SK-N-SH treated with all-trans-retinoic acid at 6 μM for 48 hours (cell line): Measurements from ENCODE around the gene MTF2.

Experiments used
- ATAC-seq: fragments of 200-7000 bp; cut with Tn5 transposase; 3 replicates; pipeline ENCODE4 v1.9.1; 2020; ENCODE audit warnings: mild to moderate bottlenecking, moderate library complexity
- ARNTL ChIP-seq: fragments of 450-650 bp; formaldehyde crosslinking; IDR thresholded peaks from 2 replicates; pipeline ENCODE4 v1.5.0; 2020; ENCODE audit warnings: low read depth, mild to moderate bottlenecking, moderate library complexity, borderline replicate concordance
- BACH2 ChIP-seq: fragments of 250-450 bp; sonication (Bioruptor Pico); IDR thresholded peaks from 2 replicates; pipeline ENCODE4 v1.9.0; 2021; ENCODE audit warnings: mild to moderate bottlenecking, borderline replicate concordance
- CSDC2 ChIP-seq: fragments of 250-450 bp; sonication (Bioruptor Pico); IDR thresholded peaks from 2 replicates; pipeline ENCODE4 v1.5.0; 2020; ENCODE audit warnings: mild to moderate bottlenecking, moderate library complexity
- ESRRG ChIP-seq: fragments of 250-450 bp; sonication (Bioruptor Pico); IDR thresholded peaks from 2 replicates; pipeline ENCODE4 v1.6.1; 2021; ENCODE audit warnings: mild to moderate bottlenecking
- GLIS3 ChIP-seq: fragments of 250-450 bp; sonication (Bioruptor Pico); IDR thresholded peaks from 2 replicates; pipeline ENCODE4 v1.5.0; 2020; ENCODE audit warnings: mild to moderate bottlenecking, moderate library complexity
- OSR1 ChIP-seq: fragments of 250-450 bp; sonication (Bioruptor Pico); IDR thresholded peaks from 2 replicates; pipeline ENCODE4 v1.8.0; 2022; ENCODE audit warnings: moderate library complexity, mild to moderate bottlenecking, inconsistent platforms
- PPARA ChIP-seq: fragments of 250-450 bp; sonication (Bioruptor Pico); IDR thresholded peaks from 2 replicates; pipeline ENCODE4 v1.5.0; 2020; ENCODE audit warnings: mild to moderate bottlenecking, borderline replicate concordance
- RARB ChIP-seq: fragments of 250-450 bp; sonication (Bioruptor Pico); IDR thresholded peaks from 2 replicates; pipeline ENCODE4 v1.8.0; 2021; ENCODE audit warnings: mild to moderate bottlenecking, moderate library complexity
- SNAI2 ChIP-seq: fragments of 250-450 bp; sonication (Bioruptor Pico); IDR thresholded peaks from 2 replicates; pipeline ENCODE4 v1.5.0; 2020; ENCODE audit warnings: mild to moderate bottlenecking, moderate library complexity
- TCF4 ChIP-seq: fragments of 250-450 bp; sonication (Bioruptor Pico); IDR thresholded peaks from 2 replicates; pipeline ENCODE4 v1.8.0; 2021; ENCODE audit warnings: mild to moderate bottlenecking, moderate library complexity, borderline replicate concordance
- TOX ChIP-seq: fragments of 250-450 bp; sonication (Bioruptor Pico); IDR thresholded peaks from 2 replicates; pipeline ENCODE4 v1.8.0; 2021; ENCODE audit warnings: mild to moderate bottlenecking, moderate library complexity, borderline replicate concordance
- ZC3H10 ChIP-seq: fragments of 250-450 bp; sonication (Bioruptor Pico); IDR thresholded peaks from 2 replicates; pipeline ENCODE4 v1.5.1; 2021; ENCODE audit warnings: mild to moderate bottlenecking, moderate library complexity
- ZFP30 ChIP-seq: fragments of 450-650 bp; formaldehyde crosslinking; IDR thresholded peaks from 2 replicates; pipeline ENCODE4 v1.5.0; 2022; ENCODE audit warnings: mild to moderate bottlenecking, moderate library complexity
- ZNF565 ChIP-seq: fragments of 450-650 bp; formaldehyde crosslinking; conservative IDR thresholded peaks from 2 replicates; pipeline ENCODE4 v1.5.0; 2020; ENCODE audit warnings: low read depth, mild to moderate bottlenecking, moderate library complexity
- ZNF70 ChIP-seq: fragments of 450-650 bp; formaldehyde crosslinking; IDR thresholded peaks from 2 replicates; pipeline ENCODE4 v1.5.0; 2020; ENCODE audit warnings: mild to moderate bottlenecking, moderate library complexity
- ZNF8 ChIP-seq: fragments of 450-650 bp; formaldehyde crosslinking; IDR thresholded peaks from 2 replicates; pipeline ENCODE4 v1.5.0; 2020; ENCODE audit warnings: mild to moderate bottlenecking, moderate library complexity
- TF ChIP-seq, protein P1 (sequence below): fragments of 250-450 bp; sonication (Bioruptor Pico); IDR thresholded peaks from 2 replicates; pipeline ENCODE4 v1.5.1; 2020; ENCODE audit warnings: low read depth, mild to moderate bottlenecking, moderate library complexity
- TF ChIP-seq, protein P2 (sequence below): fragments of 250-450 bp; sonication (Bioruptor Pico); IDR thresholded peaks from 2 replicates; pipeline ENCODE4 v1.8.0; 2021; ENCODE audit warnings: low read depth, mild to moderate bottlenecking, moderate library complexity, borderline replicate concordance
- TF ChIP-seq, protein P3 (sequence below): fragments of 250-450 bp; sonication (Bioruptor Pico); IDR thresholded peaks from 2 replicates; pipeline ENCODE4 v1.5.1; 2021; ENCODE audit warnings: mild to moderate bottlenecking, moderate library complexity
- TF ChIP-seq, protein P4 (sequence below): fragments of 250-450 bp; sonication (Bioruptor Pico); IDR thresholded peaks from 2 replicates; pipeline ENCODE4 v1.8.0; 2020; ENCODE audit warnings: mild to moderate bottlenecking, moderate library complexity, borderline replicate concordance
- TF ChIP-seq, protein P5 (sequence below): fragments of 250-450 bp; sonication (Bioruptor Pico); IDR thresholded peaks from 2 replicates; pipeline ENCODE4 v1.5.0; 2020; ENCODE audit warnings: mild to moderate bottlenecking, moderate library complexity

MTF2 gene

DNA sequence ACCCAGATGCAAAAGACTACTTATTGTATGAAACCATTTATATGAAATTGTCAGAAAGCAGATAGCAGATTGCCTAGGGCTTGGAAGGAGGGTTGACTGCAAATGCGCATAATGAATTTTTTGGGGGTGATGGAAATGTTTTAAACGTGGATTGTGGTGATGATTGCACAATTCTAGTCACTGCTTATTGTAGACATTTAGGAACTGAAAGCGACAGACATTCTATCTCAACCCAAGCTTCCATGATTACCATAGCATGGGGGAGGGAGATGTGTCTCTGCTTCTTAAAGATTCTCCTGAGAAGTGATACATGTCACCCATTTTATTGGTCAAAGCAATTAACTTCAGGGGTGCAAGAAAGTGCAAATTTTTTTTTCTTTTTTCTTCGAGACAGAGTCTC, 2.8 kb upstream of the MTF2 start (continued):
- TF ChIP-seq OSR1 (CRISPR knock-in tag) (no peak), TCF4 (no peak), ZFP30 (CRISPR knock-in tag) (no peak)

DNA sequence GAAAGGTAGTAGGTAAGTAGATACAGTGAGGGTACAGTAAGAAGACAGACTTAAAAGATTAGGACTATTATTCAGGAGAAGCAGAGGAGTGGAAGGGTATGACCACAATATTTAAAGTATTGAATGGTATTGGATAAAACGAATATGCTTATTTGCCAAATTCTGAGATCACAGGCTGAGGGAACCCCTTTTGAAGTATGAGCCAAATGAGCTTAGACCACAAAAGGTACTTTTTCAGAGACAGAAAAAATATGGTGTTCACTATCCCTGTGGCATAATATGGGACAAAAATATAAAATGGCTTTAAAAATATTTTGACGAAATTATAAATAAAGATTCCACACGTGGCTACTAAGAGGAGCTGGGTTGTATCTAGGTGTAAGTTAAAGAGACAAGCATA, 880 bp upstream of the MTF2 start:
- no peak for TF ChIP-seq ZNF8 (CRISPR knock-in tag)
- no peak for TF ChIP-seq PPARA (CRISPR knock-in tag)
- no peak for TF ChIP-seq ESRRG
- TF ChIP-seq, protein P1, sequence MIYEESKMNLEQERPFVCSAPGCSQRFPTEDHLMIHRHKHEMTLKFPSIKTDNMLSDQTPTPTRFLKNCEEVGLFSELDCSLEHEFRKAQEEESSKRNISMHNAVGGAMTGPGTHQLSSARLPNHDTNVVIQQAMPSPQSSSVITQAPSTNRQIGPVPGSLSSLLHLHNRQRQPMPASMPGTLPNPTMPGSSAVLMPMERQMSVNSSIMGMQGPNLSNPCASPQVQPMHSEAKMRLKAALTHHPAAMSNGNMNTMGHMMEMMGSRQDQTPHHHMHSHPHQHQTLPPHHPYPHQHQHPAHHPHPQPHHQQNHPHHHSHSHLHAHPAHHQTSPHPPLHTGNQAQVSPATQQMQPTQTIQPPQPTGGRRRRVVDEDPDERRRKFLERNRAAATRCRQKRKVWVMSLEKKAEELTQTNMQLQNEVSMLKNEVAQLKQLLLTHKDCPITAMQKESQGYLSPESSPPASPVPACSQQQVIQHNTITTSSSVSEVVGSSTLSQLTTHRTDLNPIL (CRISPR knock-in tag) = no peak
- TF ChIP-seq, protein P2, sequence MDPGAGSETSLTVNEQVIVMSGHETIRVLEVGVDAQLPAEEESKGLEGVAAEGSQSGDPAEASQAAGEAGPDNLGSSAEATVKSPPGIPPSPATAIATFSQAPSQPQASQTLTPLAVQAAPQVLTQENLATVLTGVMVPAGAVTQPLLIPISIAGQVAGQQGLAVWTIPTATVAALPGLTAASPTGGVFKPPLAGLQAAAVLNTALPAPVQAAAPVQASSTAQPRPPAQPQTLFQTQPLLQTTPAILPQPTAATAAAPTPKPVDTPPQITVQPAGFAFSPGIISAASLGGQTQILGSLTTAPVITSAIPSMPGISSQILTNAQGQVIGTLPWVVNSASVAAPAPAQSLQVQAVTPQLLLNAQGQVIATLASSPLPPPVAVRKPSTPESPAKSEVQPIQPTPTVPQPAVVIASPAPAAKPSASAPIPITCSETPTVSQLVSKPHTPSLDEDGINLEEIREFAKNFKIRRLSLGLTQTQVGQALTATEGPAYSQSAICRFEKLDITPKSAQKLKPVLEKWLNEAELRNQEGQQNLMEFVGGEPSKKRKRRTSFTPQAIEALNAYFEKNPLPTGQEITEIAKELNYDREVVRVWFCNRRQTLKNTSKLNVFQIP (CRISPR knock-in tag) = no peak
- TF ChIP-seq TCF4 = no peak
- no peak for TF ChIP-seq OSR1 (CRISPR knock-in tag)
- TF ChIP-seq ARNTL (CRISPR knock-in tag) = no peak
- no peak for TF ChIP-seq TOX (CRISPR knock-in tag)
- no peak for TF ChIP-seq BACH2 (CRISPR knock-in tag)
- TF ChIP-seq RARB (CRISPR knock-in tag) = no peak
- TF ChIP-seq, protein P3, sequence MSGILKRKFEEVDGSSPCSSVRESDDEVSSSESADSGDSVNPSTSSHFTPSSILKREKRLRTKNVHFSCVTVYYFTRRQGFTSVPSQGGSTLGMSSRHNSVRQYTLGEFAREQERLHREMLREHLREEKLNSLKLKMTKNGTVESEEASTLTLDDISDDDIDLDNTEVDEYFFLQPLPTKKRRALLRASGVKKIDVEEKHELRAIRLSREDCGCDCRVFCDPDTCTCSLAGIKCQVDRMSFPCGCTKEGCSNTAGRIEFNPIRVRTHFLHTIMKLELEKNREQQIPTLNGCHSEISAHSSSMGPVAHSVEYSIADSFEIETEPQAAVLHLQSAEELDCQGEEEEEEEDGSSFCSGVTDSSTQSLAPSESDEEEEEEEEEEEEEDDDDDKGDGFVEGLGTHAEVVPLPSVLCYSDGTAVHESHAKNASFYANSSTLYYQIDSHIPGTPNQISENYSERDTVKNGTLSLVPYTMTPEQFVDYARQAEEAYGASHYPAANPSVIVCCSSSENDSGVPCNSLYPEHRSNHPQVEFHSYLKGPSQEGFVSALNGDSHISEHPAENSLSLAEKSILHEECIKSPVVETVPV (CRISPR knock-in tag) = no peak
- TF ChIP-seq, protein P4, sequence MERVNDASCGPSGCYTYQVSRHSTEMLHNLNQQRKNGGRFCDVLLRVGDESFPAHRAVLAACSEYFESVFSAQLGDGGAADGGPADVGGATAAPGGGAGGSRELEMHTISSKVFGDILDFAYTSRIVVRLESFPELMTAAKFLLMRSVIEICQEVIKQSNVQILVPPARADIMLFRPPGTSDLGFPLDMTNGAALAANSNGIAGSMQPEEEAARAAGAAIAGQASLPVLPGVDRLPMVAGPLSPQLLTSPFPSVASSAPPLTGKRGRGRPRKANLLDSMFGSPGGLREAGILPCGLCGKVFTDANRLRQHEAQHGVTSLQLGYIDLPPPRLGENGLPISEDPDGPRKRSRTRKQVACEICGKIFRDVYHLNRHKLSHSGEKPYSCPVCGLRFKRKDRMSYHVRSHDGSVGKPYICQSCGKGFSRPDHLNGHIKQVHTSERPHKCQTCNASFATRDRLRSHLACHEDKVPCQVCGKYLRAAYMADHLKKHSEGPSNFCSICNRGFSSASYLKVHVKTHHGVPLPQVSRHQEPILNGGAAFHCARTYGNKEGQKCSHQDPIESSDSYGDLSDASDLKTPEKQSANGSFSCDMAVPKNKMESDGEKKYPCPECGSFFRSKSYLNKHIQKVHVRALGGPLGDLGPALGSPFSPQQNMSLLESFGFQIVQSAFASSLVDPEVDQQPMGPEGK (CRISPR knock-in tag) = no peak
- TF ChIP-seq ZFP30 (CRISPR knock-in tag) = no peak
- ATAC-seq = no peak

DNA sequence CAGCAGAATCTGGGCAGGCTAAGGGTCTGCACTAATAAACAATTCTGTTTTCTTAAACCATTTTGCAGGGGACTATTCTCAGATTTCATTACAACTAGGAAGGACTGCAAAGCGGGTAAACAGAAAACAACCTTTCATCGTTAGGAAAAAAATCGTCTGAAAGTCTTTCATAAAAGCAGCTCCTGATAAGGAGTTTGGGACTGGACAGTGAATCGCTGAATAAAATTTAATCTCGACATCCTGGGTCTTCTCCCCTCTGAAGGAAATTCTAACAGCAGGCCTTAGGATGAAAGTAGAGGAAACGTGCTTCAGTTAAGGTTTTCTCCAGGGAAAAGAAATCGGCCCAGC, 471 bp upstream of the MTF2 start:
- TF ChIP-seq OSR1 (CRISPR knock-in tag) (no peak), ZC3H10 (CRISPR knock-in tag) (no peak), ZNF70 (no peak), ZNF565 (CRISPR knock-in tag) (no peak)
- no peak for ATAC-seq

DNA sequence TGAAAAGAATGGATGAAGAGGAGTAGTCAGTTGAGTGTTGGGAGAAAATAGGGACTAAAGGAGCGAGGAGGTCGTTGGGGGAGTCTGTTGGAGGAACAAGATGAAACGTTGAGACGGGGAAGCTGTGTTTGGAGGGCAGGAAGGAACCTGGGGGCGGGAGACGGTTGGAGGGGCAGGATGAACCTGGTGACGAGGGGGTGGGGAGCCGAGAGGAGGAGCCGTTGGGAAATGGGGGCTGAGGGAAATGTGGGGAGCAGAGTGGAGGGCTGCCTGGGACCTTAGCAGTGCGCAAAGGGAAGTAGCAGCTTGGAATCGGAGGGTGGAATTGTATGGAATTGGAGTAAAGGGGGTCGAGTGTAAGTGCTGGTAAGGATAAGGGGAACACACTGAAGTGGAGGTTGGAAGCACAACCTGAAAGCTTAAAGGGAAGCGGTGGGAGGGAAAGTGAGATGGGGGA, 630 bp downstream of the MTF2 start:
- peak; percentile 12 for ATAC-seq
- TF ChIP-seq, protein P2 (CRISPR knock-in tag) = no peak
- no peak for TF ChIP-seq SNAI2 (CRISPR knock-in tag)
- no peak for TF ChIP-seq TOX (CRISPR knock-in tag)
- no peak for TF ChIP-seq CSDC2 (CRISPR knock-in tag)
- TF ChIP-seq ZNF8 (CRISPR knock-in tag) = no peak
- TF ChIP-seq ARNTL (CRISPR knock-in tag) = no peak
- TF ChIP-seq OSR1 (CRISPR knock-in tag) = no peak
- no peak for TF ChIP-seq BACH2 (CRISPR knock-in tag)
- TF ChIP-seq, protein P4 (CRISPR knock-in tag) = no peak
- TF ChIP-seq ZFP30 (CRISPR knock-in tag) = no peak
- no peak for TF ChIP-seq ESRRG
- TF ChIP-seq, protein P5, sequence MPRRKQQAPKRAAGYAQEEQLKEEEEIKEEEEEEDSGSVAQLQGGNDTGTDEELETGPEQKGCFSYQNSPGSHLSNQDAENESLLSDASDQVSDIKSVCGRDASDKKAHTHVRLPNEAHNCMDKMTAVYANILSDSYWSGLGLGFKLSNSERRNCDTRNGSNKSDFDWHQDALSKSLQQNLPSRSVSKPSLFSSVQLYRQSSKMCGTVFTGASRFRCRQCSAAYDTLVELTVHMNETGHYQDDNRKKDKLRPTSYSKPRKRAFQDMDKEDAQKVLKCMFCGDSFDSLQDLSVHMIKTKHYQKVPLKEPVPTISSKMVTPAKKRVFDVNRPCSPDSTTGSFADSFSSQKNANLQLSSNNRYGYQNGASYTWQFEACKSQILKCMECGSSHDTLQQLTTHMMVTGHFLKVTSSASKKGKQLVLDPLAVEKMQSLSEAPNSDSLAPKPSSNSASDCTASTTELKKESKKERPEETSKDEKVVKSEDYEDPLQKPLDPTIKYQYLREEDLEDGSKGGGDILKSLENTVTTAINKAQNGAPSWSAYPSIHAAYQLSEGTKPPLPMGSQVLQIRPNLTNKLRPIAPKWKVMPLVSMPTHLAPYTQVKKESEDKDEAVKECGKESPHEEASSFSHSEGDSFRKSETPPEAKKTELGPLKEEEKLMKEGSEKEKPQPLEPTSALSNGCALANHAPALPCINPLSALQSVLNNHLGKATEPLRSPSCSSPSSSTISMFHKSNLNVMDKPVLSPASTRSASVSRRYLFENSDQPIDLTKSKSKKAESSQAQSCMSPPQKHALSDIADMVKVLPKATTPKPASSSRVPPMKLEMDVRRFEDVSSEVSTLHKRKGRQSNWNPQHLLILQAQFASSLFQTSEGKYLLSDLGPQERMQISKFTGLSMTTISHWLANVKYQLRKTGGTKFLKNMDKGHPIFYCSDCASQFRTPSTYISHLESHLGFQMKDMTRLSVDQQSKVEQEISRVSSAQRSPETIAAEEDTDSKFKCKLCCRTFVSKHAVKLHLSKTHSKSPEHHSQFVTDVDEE (CRISPR knock-in tag) = no peak
- no peak for TF ChIP-seq GLIS3 (CRISPR knock-in tag)
- no peak for TF ChIP-seq TCF4
- TF ChIP-seq, protein P1 (CRISPR knock-in tag) = no peak
- TF ChIP-seq PPARA (CRISPR knock-in tag) = no peak
- no peak for TF ChIP-seq ZNF565 (CRISPR knock-in tag)
